C4-2B (cell line): ENCODE data around the gene THOP1.

Experiments
- ZFX ChIP-seq: fragments of 450-650 bp; IDR thresholded peaks from 2 replicates; pipeline ENCODE4 v1.6.1; 2017
- TF ChIP-seq, protein P1 (sequence below): fragments of 450-650 bp; conservative IDR thresholded peaks from 2 replicates; pipeline ENCODE4 v1.5.1; 2017; ENCODE audit warnings: mild to moderate bottlenecking

DNA sequence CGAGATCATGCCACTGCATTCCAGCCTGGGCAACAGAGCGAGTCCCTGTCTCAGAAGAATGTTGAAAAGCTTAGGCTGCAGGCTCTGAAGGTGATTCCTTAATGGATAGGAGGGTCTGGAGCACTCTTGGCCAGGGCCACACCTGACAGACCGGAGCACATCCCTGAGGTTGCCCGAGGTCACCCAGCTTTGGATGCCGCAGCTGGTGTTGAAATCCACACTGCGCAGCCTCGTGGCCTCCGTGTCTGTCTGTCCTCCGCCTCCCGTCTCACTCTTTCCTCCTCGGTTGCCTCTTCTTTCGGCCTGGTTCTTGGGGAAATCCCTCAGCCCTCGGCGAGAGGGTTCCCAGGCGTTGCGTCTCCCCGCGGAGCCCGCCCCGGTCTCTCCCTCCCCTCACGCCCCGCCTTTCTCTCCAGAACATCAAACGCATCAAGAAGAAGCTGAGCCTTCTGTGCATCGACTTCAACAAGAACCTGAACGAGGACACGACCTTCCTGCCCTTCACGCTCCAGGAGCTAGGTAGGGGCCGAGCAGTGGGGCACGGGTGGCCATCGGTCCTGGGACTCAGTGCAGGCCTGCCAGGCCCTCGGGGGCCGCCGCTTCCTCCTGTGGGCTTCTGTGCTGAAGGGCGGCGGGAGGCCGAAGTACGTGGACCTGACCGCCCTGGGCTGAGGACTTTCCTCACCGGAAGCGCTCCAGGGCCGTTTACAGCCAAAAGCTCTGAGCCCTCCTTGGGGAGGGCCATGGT lies 14.1 kb downstream of the THOP1 start:
- TF ChIP-seq, protein P1, sequence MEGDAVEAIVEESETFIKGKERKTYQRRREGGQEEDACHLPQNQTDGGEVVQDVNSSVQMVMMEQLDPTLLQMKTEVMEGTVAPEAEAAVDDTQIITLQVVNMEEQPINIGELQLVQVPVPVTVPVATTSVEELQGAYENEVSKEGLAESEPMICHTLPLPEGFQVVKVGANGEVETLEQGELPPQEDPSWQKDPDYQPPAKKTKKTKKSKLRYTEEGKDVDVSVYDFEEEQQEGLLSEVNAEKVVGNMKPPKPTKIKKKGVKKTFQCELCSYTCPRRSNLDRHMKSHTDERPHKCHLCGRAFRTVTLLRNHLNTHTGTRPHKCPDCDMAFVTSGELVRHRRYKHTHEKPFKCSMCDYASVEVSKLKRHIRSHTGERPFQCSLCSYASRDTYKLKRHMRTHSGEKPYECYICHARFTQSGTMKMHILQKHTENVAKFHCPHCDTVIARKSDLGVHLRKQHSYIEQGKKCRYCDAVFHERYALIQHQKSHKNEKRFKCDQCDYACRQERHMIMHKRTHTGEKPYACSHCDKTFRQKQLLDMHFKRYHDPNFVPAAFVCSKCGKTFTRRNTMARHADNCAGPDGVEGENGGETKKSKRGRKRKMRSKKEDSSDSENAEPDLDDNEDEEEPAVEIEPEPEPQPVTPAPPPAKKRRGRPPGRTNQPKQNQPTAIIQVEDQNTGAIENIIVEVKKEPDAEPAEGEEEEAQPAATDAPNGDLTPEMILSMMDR: no peak
- no peak for TF ChIP-seq ZFX
